Measurements from ENCODE around the gene SLC26A11.
"Not testable (repeated sequence)": the region's sequence is repeated elsewhere in the genome, so short reads cannot be mapped to it uniquely, and the experiment has no call there.

SLC26A11 gene

GRCh38 chr17:80287806-80288567, 67.8 kb downstream of the SLC26A11 start:
- no peak for DNase-seq

- no peak for DNase-seq
These were observed 69.4 kb downstream of the SLC26A11 start for GRCh38 chr17:80289616-80290015.

DNA sequence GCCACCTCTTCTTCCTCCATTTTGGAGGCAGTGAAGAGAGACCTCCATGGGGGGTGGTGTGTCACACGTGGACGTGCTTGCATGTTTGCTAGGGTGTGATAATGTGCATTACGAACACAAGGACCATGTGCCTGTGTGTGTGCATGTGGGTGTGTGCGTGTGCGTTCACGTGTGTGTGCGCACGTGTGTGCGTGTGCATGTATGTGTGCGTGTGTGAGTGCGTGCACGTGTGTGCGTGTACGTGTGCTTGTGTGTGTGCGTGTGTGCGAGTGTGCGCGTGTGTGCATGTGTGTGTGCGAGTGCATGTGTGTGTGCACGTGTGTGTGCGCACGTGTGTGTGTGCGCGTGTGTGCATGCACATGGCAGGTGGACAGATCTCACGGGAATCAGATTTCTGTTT, 69.9 kb downstream of the SLC26A11 start:
- no peak for DNase-seq

DNA sequence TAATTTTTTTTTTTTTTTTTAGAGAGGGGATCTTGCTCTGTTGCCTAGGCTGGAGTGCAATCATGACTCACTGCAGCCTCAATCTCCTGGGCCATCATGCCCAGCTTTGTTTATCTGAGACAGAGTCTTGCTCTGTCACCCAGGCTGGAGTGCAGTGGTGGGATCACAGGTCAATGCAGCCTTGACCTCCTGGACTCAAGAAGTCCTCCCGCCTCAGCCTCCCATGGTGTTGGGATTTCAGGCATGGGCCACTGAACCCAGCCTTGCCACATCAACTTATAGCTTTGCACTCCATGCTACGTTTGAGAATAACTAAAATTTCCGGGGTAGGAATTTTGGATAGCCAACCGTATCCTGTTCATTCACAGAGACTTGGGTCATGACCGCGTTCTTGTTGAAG, 71.0 kb downstream of the SLC26A11 start:
- DNase-seq, result no peak

- DNase-seq, result no peak
These were observed 71.7 kb downstream of the SLC26A11 start for GRCh38 chr17:80291691-80292487.

- DNase-seq, result no peak
These were observed 72.3 kb downstream of the SLC26A11 start for GRCh38 chr17:80292521-80292971.

DNA sequence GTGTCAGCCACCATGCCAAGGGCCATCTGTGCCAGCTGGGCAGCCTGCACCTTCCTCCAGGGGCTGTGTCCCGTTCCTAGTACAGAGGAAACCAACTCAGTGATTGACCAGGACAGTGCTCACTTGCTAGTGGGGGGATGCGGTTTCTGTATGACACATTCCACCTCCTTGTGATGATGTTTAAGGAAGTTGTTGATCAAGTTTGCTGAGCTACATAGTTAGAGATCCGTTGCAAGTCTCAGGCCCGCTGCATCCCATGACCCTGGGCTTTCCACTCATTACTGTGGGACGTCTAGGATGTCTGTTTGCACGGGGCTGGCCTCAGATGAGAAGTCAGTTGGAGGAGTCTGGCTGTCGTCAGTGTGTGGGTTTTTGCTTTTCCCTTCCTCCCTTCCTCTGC, 74.0 kb downstream of the SLC26A11 start:
- no peak for DNase-seq

DNA sequence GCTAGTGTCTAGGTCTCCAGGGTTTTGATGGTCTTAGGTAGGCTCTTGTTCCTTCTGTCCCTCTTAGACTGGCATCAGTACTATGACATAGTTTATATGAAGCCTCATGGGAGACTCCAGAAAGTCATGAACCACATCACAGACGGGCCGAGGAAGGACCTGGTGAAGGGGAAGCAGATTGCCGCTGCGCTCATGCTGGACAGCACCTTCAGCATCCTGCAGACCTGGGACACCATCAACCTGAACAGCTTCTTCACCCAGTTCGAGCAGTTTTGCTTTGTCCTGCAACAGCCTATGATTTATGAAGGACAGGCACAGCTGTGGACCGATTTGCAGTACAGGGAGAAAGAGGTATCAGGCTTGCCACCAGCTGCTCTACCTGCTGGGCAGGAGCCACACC, 74.4 kb downstream of the SLC26A11 start:
- no peak for DNase-seq

DNA sequence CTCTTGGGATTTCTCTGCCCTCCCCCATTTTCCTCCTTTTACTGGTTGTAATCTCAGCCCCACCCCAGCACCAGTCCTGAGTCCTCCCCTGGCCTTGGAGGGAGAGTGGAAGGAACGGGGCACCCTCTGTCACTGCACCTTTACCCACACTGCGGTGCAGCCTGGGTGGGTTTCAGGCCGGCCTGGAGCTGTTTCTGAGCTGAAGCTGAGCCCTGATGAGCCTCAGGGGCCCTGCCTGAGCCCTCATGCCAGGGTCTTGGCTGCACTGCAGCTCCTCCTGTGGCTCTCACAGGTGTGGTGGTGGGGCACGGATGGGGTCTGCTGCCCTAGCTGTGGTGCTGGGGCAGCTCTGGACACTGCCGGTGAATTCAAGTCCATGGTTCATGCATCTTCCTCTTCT, 74.9 kb downstream of the SLC26A11 start:
- DNase-seq, result no peak

DNA sequence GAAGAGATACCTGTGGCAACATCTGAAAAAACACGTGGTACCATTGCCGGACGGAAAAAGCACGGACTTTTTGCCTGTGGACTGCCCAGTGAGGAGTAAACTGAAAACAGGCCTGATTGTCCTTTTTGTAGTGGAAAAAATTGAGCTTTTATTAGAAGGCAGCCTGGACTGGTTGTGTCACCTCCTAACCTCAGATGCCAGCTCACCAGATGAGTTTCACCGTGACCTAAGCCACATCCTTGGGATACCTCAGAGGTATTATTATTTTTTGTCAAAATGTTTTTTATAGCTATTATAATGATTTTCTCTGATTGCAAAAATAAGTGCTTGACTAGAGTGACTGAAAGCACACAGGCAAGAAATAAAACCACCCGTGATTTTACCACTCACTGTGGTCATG, 75.3 kb downstream of the SLC26A11 start:
- no peak for DNase-seq

DNA sequence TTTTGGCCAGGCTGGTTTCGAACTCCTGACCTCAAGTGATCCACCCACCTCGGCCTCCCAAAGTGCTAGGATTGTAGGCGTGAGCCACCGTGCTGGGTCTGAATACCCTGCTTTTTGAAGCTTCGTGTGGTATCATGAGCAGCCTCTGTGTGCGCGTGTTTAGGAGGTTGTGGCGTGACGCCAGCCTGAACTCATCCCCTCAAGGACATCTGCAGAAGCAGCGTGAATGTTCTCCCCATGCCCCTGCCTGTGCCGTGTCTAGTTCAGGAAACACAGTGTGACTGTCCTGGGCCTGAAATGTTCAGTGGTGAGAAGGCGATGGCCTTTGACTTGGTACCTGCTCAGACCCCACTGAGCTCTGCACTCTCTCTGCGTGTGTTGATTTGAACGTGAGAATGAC, 76.0 kb downstream of the SLC26A11 start:
- DNase-seq, result no peak

DNA sequence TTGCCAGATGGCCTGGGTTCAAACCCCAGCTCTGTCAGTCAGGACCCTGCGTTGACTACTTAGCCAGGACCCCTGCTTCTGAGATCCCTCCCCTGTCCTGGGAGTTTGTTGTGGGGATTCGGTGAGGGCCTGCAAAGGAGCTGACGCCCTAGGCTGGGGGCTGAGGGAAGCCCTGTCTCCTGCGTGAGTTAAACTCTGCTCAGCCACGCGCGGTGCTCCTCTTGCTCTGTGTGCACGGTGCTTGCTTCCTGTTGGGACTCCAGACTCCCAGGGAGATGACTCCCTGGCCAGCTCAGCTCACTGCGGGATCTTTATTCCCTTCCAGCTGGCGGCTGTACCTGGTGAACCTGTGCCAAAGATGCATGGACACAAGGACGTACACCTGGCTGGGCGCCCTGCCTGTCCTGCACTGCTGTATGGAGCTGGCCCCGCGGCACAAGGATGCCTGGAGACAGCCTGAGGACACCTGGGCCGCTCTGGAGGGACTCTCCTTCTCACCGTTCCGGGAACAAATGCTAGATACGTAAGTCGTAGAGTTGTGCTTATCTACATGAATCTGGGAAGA, 77.9 kb downstream of the SLC26A11 start:
- DNase-seq, result no peak

GRCh38 chr17:80299350-80300100, 79.3 kb downstream of the SLC26A11 start:
- not testable (repeated sequence) for DNase-seq

DNA sequence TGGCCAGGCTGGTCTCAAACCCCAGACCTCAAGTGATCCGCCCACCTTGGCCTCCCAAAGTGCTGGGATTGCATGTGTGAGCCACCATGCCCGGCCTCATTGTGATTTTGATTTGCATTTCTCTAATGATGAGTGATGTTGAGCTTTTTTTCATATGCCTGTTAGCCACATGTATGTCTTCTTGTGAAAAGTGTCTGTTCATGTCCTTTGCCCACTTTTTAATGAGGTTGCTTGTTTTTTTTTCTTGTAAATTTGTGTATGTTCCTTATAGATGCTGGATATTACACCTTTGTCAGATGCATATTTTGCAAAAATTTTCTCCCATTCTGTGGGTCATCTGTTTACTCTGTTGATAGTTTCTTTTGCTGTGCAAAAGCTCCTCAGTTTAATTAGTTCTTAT, 80.5 kb downstream of the SLC26A11 start:
- not testable (repeated sequence) for DNase-seq
